ENCODE measurements around the gene SLC44A2. TPM values are rescaled to one million over a fixed set of nuclear protein-coding genes. Genes with fewer than 3 reads are reported as not detected.

SLC44A2 gene
- total and polyA plus RNA-seq, 2 of the 13 experiments (the other 11 are each of a cell fraction or from before 2014, with no cell fraction given): 2.4 to 5.6 TPM

GRCh38 chr19:10654610-10655456 lies 29.5 kb downstream of the SLC44A2 start (continued):
- TF ChIP-seq, protein P1, sequence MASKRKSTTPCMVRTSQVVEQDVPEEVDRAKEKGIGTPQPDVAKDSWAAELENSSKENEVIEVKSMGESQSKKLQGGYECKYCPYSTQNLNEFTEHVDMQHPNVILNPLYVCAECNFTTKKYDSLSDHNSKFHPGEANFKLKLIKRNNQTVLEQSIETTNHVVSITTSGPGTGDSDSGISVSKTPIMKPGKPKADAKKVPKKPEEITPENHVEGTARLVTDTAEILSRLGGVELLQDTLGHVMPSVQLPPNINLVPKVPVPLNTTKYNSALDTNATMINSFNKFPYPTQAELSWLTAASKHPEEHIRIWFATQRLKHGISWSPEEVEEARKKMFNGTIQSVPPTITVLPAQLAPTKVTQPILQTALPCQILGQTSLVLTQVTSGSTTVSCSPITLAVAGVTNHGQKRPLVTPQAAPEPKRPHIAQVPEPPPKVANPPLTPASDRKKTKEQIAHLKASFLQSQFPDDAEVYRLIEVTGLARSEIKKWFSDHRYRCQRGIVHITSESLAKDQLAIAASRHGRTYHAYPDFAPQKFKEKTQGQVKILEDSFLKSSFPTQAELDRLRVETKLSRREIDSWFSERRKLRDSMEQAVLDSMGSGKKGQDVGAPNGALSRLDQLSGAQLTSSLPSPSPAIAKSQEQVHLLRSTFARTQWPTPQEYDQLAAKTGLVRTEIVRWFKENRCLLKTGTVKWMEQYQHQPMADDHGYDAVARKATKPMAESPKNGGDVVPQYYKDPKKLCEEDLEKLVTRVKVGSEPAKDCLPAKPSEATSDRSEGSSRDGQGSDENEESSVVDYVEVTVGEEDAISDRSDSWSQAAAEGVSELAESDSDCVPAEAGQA (IDR thresholded peaks at IDR 0.05; ENCODE audit: low read depth): no peak
- TF ChIP-seq, protein P1 (CRISPR knock-in tag; IDR thresholded peaks at IDR 0.05; ENCODE audit: borderline replicate concordance): no peak
- TF ChIP-seq ZNF18 (CRISPR knock-in tag; IDR thresholded peaks at IDR 0.05; ENCODE audit: insufficient replicate concordance) (peak; percentile 3), HNF4G (IDR thresholded peaks at IDR 0.05; ENCODE audit: borderline replicate concordance, low read depth, low read length) (no peak), HNF4G (CRISPR knock-in tag; IDR thresholded peaks at IDR 0.05; ENCODE audit: borderline replicate concordance, low read depth) (no peak), REL (CRISPR knock-in tag; conservative IDR thresholded peaks at IDR 0.05) (no peak; the same call in 1 of the 2 replicates), JUN (CRISPR knock-in tag; IDR thresholded peaks at IDR 0.05) (no peak), ELF4 (CRISPR knock-in tag; IDR thresholded peaks at IDR 0.05; ENCODE audit: borderline replicate concordance) (no peak)
- TF ChIP-seq, protein P2, sequence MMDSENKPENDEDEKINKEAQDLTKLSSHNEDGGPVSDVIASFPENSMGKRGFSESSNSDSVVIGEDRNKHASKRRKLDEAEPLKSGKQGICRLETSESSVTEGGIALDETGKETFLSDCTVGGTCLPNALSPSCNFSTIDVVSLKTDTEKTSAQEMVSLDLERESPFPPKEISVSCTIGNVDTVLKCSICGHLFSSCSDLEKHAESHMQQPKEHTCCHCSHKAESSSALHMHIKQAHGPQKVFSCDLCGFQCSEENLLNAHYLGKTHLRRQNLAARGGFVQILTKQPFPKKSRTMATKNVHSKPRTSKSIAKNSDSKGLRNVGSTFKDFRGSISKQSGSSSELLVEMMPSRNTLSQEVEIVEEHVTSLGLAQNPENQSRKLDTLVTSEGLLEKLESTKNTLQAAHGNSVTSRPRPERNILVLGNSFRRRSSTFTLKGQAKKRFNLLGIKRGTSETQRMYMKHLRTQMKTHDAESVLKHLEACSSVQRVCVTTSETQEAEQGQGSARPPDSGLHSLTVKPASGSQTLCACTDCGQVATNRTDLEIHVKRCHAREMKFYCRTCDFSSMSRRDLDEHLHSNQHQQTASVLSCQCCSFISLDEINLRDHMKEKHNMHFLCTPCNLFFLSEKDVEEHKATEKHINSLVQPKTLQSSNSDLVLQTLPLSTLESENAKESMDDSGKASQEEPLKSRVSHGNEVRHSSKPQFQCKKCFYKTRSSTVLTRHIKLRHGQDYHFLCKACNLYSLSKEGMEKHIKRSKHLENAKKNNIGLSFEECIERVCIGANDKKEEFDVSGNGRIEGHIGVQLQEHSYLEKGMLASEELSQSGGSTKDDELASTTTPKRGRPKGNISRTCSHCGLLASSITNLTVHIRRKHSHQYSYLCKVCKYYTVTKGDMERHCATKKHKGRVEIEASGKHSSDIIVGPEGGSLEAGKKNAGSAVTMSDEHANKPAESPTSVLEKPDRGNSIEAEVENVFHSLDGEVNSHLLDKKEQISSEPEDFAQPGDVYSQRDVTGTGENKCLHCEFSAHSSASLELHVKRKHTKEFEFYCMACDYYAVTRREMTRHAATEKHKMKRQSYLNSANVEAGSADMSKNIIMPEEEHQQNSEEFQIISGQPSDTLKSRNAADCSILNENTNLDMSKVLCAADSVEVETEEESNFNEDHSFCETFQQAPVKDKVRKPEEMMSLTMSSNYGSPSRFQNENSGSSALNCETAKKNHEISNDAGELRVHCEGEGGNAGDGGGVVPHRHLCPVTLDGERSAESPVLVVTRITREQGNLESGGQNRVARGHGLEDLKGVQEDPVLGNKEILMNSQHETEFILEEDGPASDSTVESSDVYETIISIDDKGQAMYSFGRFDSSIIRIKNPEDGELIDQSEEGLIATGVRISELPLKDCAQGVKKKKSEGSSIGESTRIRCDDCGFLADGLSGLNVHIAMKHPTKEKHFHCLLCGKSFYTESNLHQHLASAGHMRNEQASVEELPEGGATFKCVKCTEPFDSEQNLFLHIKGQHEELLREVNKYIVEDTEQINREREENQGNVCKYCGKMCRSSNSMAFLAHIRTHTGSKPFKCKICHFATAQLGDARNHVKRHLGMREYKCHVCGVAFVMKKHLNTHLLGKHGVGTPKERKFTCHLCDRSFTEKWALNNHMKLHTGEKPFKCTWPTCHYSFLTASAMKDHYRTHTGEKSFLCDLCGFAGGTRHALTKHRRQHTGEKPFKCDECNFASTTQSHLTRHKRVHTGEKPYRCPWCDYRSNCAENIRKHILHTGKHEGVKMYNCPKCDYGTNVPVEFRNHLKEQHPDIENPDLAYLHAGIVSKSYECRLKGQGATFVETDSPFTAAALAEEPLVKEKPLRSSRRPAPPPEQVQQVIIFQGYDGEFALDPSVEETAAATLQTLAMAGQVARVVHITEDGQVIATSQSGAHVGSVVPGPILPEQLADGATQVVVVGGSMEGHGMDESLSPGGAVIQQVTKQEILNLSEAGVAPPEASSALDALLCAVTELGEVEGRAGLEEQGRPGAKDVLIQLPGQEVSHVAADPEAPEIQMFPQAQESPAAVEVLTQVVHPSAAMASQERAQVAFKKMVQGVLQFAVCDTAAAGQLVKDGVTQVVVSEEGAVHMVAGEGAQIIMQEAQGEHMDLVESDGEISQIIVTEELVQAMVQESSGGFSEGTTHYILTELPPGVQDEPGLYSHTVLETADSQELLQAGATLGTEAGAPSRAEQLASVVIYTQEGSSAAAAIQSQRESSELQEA (CRISPR knock-in tag; IDR thresholded peaks at IDR 0.05; ENCODE audit: not compliant biosample characterization): no peak

Data from HepG2 (cell line).